Psoas muscle (tissue), 8 donors: Measurements from ENCODE around the gene DDX41. TPM values are rescaled to one million over a fixed set of nuclear protein-coding genes. Genes with fewer than 3 reads are reported as not detected.

Source experiments
- ATAC-seq, 4 donors: fragments of 200-7000 bp; cut with Tn5 transposase; one replicate each; pipeline ENCODE4 v1.9.1; 2020; ENCODE audit warnings: moderate library complexity in 3 of 4, mild to moderate bottlenecking in 2 of 4
- DNase-seq, 2 donors: peaks; one replicate each; pipeline ENCODE4 v3.0.0-alpha.2; 2020
- H3K27ac ChIP-seq: fragments of 200-600 bp; one replicate; pipeline ENCODE4 v1.8.0; 2022
- H3K27me3 ChIP-seq, 3 donors: fragments of 200-600 bp in 1 of 3; one replicate each; pipeline versions ENCODE4 v1.6.1 to v1.8.0; 2013 to 2022; ENCODE audit warnings: low read length in 2 of 3, mild to moderate bottlenecking in 2 of 3, moderate library complexity in 1 of 3; ENCODE audit not compliant: insufficient read depth in 3 of 3
- H3K36me3 ChIP-seq, 2 donors: fragments of 200-600 bp in 1 of 2; one replicate each; pipeline versions ENCODE4 v1.6.1 to v1.8.0; 2013 to 2022; ENCODE audit warnings: low read depth in 1 of 2, mild to moderate bottlenecking in 1 of 2, moderate library complexity in 1 of 2; ENCODE audit not compliant: insufficient read depth in 1 of 2
- H3K4me1 ChIP-seq: fragments of 200-600 bp; one replicate; pipeline ENCODE4 v1.8.0; 2022
- H3K4me3 ChIP-seq: fragments of 200-600 bp; one replicate; pipeline ENCODE4 v1.8.0; 2022; ENCODE audit warnings: mild to moderate bottlenecking
- H3K9me3 ChIP-seq: fragments of 200-600 bp; one replicate; pipeline ENCODE4 v1.8.0; 2022
- CTCF ChIP-seq: fragments of 200-600 bp; IDR thresholded peaks from one replicate; pipeline ENCODE4 v1.8.0; 2022; ENCODE audit warnings: antibody characterized with exemption
- WGBS, 3 donors: extraction: QIAGEN DNeasy Blood & Tissue Kit; methylation state at CpG; one replicate each; pipeline versions ENCODE4 v1.1.6 to v1.1.7; 2013; 5-methylcytosine and 5-hydroxymethylcytosine counted together
- intact Hi-C, 2 donors: fragments of 100-400 bp; cut with DNase I; formaldehyde crosslinking; loops; one replicate each; pipeline versions ENCODE4 v1.11.0 to v1.14.2; 2022
- polyA plus RNA-seq, 3 donors: library from polyadenylated mRNA; stranded (reverse); fragments of 200-250 nt; gene quantifications; one replicate each; pipeline ENCODE4 v1.2.3, GENCODE V29; 2013
- total RNA-seq, 4 donors: library from RNA; stranded (reverse); fragmentation: NEBNext Ultra II Directional in 2 of 4; extraction: Animal tissue kit (Norgen Biotek cat#: 25700) in 2 of 4; gene quantifications; one replicate each; pipeline versions ENCODE4 v1.2.1 to v1.2.4, GENCODE V29; 2021 to 2023
- donor health status: healthy with polysubstance abuse.
- donor health status: DM: no; HTN: no; CAD: no; lungs with moderate emphysema.
- donor health status: Bipolar disorder and iron deficiency.
- donor health status: healthy.
- donor health status: DM: yes; HTN: yes; CAD: no.
- donor health status: DM: no; HTN: no; CAD: no.
- donor health status: DM: no; HTN: no; CAD: no.
- donor health status: DM: yes; HTN: yes; CAD: no.

The DDX41 gene
- total and polyA plus RNA-seq, 7 donors, result 37.2 to 71.6 (median 41.0) TPM

- ATAC-seq (no peak), DNase-seq (no peak)
- peaks cover 0 to 49% of the 10 kb centered on the region in 2 donors for H3K36me3 ChIP-seq
- peak overlapping the region; percentile 16 for H3K27ac ChIP-seq
- H3K4me1 ChIP-seq, result peaks cover 45% of the 10 kb centered on the region
- intact Hi-C loops, result no loop called here
- H3K4me3 ChIP-seq, result no peak overlapping the region
- TF ChIP-seq CTCF, result no peak
- no peaks in the 10 kb centered on the region for H3K9me3 ChIP-seq
- WGBS, 3 donors, result 93 to 98% (median 96%) methylated on average over 9 of the region's 9 CpGs
- H3K27me3 ChIP-seq, result no peaks in the 10 kb centered on the region
Observed at GRCh38 chr5:177483042-177483441, 33.7 kb downstream of the DDX41 start.

- Histone ChIP-seq H3K4me1 (peaks cover 45% of the 10 kb centered on the region), H3K4me3 (no peak overlapping the region), H3K27me3 (no peaks in the 10 kb centered on the region), H3K27ac (no peak overlapping the region), H3K9me3 (no peaks in the 10 kb centered on the region), H3K36me3 (peaks cover 0 to 42% of the 10 kb centered on the region in 2 donors)
- intact Hi-C loops, result no loop called here
- ATAC-seq (no peak), DNase-seq (no peak)
- WGBS, 3 donors, result 88 to 96% (median 89%) methylated on average over 10 of the region's 10 CpGs
- TF ChIP-seq CTCF, result no peak
Observed at GRCh38 chr5:177482359-177482795, 34.4 kb downstream of the DDX41 start.

GRCh38 chr5:177479774-177480173, 37.0 kb downstream of the DDX41 start:
- Histone ChIP-seq H3K27ac (peak overlapping the region; percentile 80), H3K27me3 (no peaks in the 10 kb centered on the region), H3K4me1 (peaks cover 34% of the 10 kb centered on the region), H3K4me3 (no peak overlapping the region), H3K9me3 (no peaks in the 10 kb centered on the region), H3K36me3 (peaks cover 0 to 19% of the 10 kb centered on the region in 2 donors)
- intact Hi-C loops, result no loop called here
- no peak for DNase-seq
- TF ChIP-seq CTCF, result no peak
- peak; percentile 17 to 24 (median 20) for ATAC-seq
- 14 to 55% (median 15%) methylated on average over 14 of the region's 14 CpGs for WGBS, 3 donors

GRCh38 chr5:177478711-177479646, 37.8 kb downstream of the DDX41 start:
- TF ChIP-seq CTCF, result no peak
- ATAC-seq (peak; percentile 56 to 84 (median 70)), DNase-seq (peak; percentile 86 to 94)
- no peak overlapping the region for H3K4me3 ChIP-seq
- intact Hi-C loops, result no loop called here
- H3K36me3 ChIP-seq, result peaks cover 0 to 17% of the 10 kb centered on the region in 2 donors
- WGBS, 3 donors, result 14 to 21% (median 16%) methylated on average over 18 of the region's 18 CpGs
- no peaks in the 10 kb centered on the region for H3K9me3 ChIP-seq
- H3K4me1 ChIP-seq, result peaks cover 26% of the 10 kb centered on the region
- H3K27ac ChIP-seq, result peak overlapping the region; percentile 80
- no peaks in the 10 kb centered on the region for H3K27me3 ChIP-seq
